ENCODE measurements around the gene ERICH6B.

Gene ERICH6B

GRCh38 chr13:45501175-45501526 is 114.4 kb downstream of the ERICH6B start:
- Histone ChIP-seq H3K4me3 (no peak overlapping the region), H3K36me3 (peaks cover 90 to 99% (median 96%) of the 10 kb centered on the region in 11 experiments), H4K20me1 (peaks cover 0 to 25% (median 0%) of the 10 kb centered on the region in 11 experiments; a peak in 7 of 22 replicates), H3K9me3 (replicated peaks in 1 of 11) (peaks cover 0 to 4% (median 0%) of the 10 kb centered on the region in 11 experiments; a peak in 1 of 22 replicates), H3K27ac (no peak overlapping the region; a peak in 1 of 22 replicates), H3K9ac (no peak overlapping the region), H3K4me1 (peaks cover 0 to 9% (median 0%) of the 10 kb centered on the region in 10 experiments; a peak in 5 of 20 replicates), H3K27me3 (no peaks in the 10 kb centered on the region), H3K4me2 (peak overlapping the region in 2 of 11 experiments; percentile 13 to 30; a peak in 1 of 22 replicates)
- no peak for TF ChIP-seq Cebpa-rat (IDR thresholded peaks at IDR 0.05)

GRCh38 chr13:45500492-45501174 is 114.9 kb downstream of the ERICH6B start:
- TF ChIP-seq Cebpa-rat (IDR thresholded peaks at IDR 0.05) = no peak
- Histone ChIP-seq H3K9ac (no peak overlapping the region), H3K27me3 (no peaks in the 10 kb centered on the region), H3K4me3 (no peak overlapping the region), H3K9me3 (replicated peaks in 1 of 11) (peaks cover 0 to 4% (median 0%) of the 10 kb centered on the region in 11 experiments; a peak in 1 of 22 replicates), H4K20me1 (peaks cover 0 to 25% (median 0%) of the 10 kb centered on the region in 11 experiments; a peak in 6 of 22 replicates), H3K27ac (peak overlapping the region in 1 of 11 experiments; percentile 2; a peak in 1 of 22 replicates), H3K36me3 (peaks cover 90 to 99% (median 96%) of the 10 kb centered on the region in 11 experiments), H3K4me1 (peaks cover 0 to 9% (median 0%) of the 10 kb centered on the region in 10 experiments; a peak in 5 of 20 replicates), H3K4me2 (peak overlapping the region in 2 of 11 experiments; percentile 13 to 30; a peak in 1 of 22 replicates)

- no peak overlapping the region for H3K9ac ChIP-seq
- peaks cover 86 to 98% (median 96%) of the 10 kb centered on the region in 11 experiments for H3K36me3 ChIP-seq
- peaks cover 0 to 9% (median 0%) of the 10 kb centered on the region in 10 experiments; a peak in 5 of 20 replicates for H3K4me1 ChIP-seq
- H3K9me3 ChIP-seq (replicated peaks in 1 of 11) = peaks cover 0 to 4% (median 0%) of the 10 kb centered on the region in 11 experiments; a peak in 1 of 22 replicates
- no peak for TF ChIP-seq Cebpa-rat (IDR thresholded peaks at IDR 0.05)
- H3K27me3 ChIP-seq = no peaks in the 10 kb centered on the region
- no peak overlapping the region for H3K4me3 ChIP-seq
- H3K4me2 ChIP-seq = no peak overlapping the region
- no peak overlapping the region for H3K27ac ChIP-seq
- peaks cover 0 to 15% (median 0%) of the 10 kb centered on the region in 11 experiments; a peak in 5 of 22 replicates for H4K20me1 ChIP-seq
Observed at GRCh38 chr13:45496942-45497341, 118.6 kb downstream of the ERICH6B start.

GRCh38 chr13:45492538-45492937 is 123.0 kb downstream of the ERICH6B start:
- Histone ChIP-seq H3K36me3 (peaks cover 73 to 97% (median 83%) of the 10 kb centered on the region in 11 experiments), H3K27me3 (no peaks in the 10 kb centered on the region), H3K4me3 (no peak overlapping the region), H3K27ac (no peak overlapping the region), H4K20me1 (peaks cover 0 to 12% (median 0%) of the 10 kb centered on the region in 11 experiments; a peak in 3 of 22 replicates), H3K4me2 (no peak overlapping the region), H3K9me3 (replicated peaks in 1 of 11) (peaks cover 0 to 4% (median 0%) of the 10 kb centered on the region in 11 experiments; a peak in 1 of 22 replicates), H3K9ac (no peak overlapping the region), H3K4me1 (no peaks in the 10 kb centered on the region)
- no peak for TF ChIP-seq Cebpa-rat (IDR thresholded peaks at IDR 0.05)

Measured in BLaER1 treated with 17β-estradiol and CSF1 and Interleukin-3, amounts not matched to agents 10 nM and 100 nM (cell line).